NCI-H526 treated with DMSO at 0.1 percent for 48 hours (cell line): ENCODE results near the gene IFNA7.
"Not testable (repeated sequence)": the region's sequence is repeated elsewhere in the genome, so short reads cannot be mapped to it uniquely, and the experiment has no call there.

ENCODE experiments used
- DNase-seq: peaks from one replicate; lab custom pipeline; 2025; lab: John Stamatoyannopoulos, UW

Gene IFNA7

GRCh38 chr9:21182810-21183736 is 18.9 kb downstream of the IFNA7 start:
- not testable (repeated sequence) for DNase-seq

- no peak for DNase-seq
Observed at GRCh38 chr9:21174671-21175070, 27.3 kb downstream of the IFNA7 start.

- no peak for DNase-seq
Observed at GRCh38 chr9:21172156-21172555, 29.8 kb downstream of the IFNA7 start.

GRCh38 chr9:21171351-21171750 is 30.7 kb downstream of the IFNA7 start:
- DNase-seq: no peak

GRCh38 chr9:21166560-21166959 is 35.4 kb downstream of the IFNA7 start, which contains the start of gene IFNA21:
Gene IFNA21, minus strand, starts transcription at chr9:21166660. Its CDS starts 48 bp downstream, at chr9:21166612.
- DNase-seq: not testable (repeated sequence)

- DNase-seq: no peak
Observed at GRCh38 chr9:21165516-21165915, 36.5 kb downstream of the IFNA7 start.

GRCh38 chr9:21160178-21160577 is 41.8 kb downstream of the IFNA7 start:
- DNase-seq: no peak

- no peak for DNase-seq
Observed at GRCh38 chr9:21155501-21155900, 46.5 kb downstream of the IFNA7 start.

- peak; percentile 5 for DNase-seq
Observed at GRCh38 chr9:21154018-21154608, 47.9 kb downstream of the IFNA7 start.

- no peak for DNase-seq
Observed at GRCh38 chr9:21153336-21154017, 48.5 kb downstream of the IFNA7 start.
